HEK293 (cell line): ENCODE measurements around the gene LMNA.

Source experiments
- HOXA7 ChIP-seq: sonication (generic); formaldehyde crosslinking; IDR thresholded peaks from 2 replicates; pipeline ENCODE4 v1.8.1; 2022; ENCODE audit warnings: missing genetic modification reagents, borderline replicate concordance
- ZNF121 ChIP-seq: fragments of 450-650 bp; formaldehyde crosslinking; IDR thresholded peaks from 2 replicates; pipeline ENCODE4 v1.5.1; 2016; ENCODE audit warnings: missing biosample characterization, missing genetic modification characterization
- ZNF274 ChIP-seq, 2 experiments: fragments of 200-500 bp in 1 of 2; fragments of 450-650 bp in 1 of 2; sonication (Bioruptor generic) in 1 of 2; formaldehyde crosslinking in 1 of 2; IDR thresholded peaks; 2 replicates each; pipeline versions ENCODE4 v1.5.1 to v1.6.1; 2014 to 2016; ENCODE audit warnings: borderline replicate concordance in 1 of 2, inconsistent platforms in 1 of 2, low read length in 1 of 2, missing biosample characterization in 1 of 2, missing genetic modification characterization in 1 of 2
- ZNF302 ChIP-seq: fragments of 450-650 bp; formaldehyde crosslinking; IDR thresholded peaks from 2 replicates; pipeline ENCODE4 v1.5.1; 2016; ENCODE audit warnings: missing biosample characterization, missing genetic modification characterization, low read depth
- ZNF561 ChIP-seq: fragments of 450-650 bp; IDR thresholded peaks from 2 replicates; pipeline ENCODE4 v1.5.1; 2018; ENCODE audit warnings: missing biosample characterization, missing genetic modification characterization, borderline replicate concordance
- ZNF571 ChIP-seq: fragments of 450-650 bp; formaldehyde crosslinking; IDR thresholded peaks from 2 replicates; pipeline ENCODE4 v1.5.0; 2017; ENCODE audit warnings: missing biosample characterization, missing genetic modification characterization
- ZNF629 ChIP-seq: fragments of 450-650 bp; formaldehyde crosslinking; IDR thresholded peaks from 2 replicates; pipeline ENCODE4 v1.5.1; 2017; ENCODE audit warnings: missing biosample characterization, missing genetic modification characterization
- ZNF707 ChIP-seq: fragments of 450-650 bp; formaldehyde crosslinking; IDR thresholded peaks from 2 replicates; pipeline ENCODE4 v1.5.1; 2016; ENCODE audit warnings: missing biosample characterization, missing genetic modification characterization
- ZNF76 ChIP-seq: fragments of 450-650 bp; formaldehyde crosslinking; IDR thresholded peaks from 2 replicates; pipeline ENCODE4; 2016; ENCODE audit warnings: low read depth, missing biosample characterization, missing genetic modification characterization, borderline replicate concordance
- ZSCAN4 ChIP-seq: fragments of 450-650 bp; formaldehyde crosslinking; IDR thresholded peaks from 2 replicates; pipeline ENCODE4 v1.5.1; 2017; ENCODE audit warnings: missing biosample characterization, missing genetic modification characterization
- TF ChIP-seq, protein P1 (sequence below): fragments of 450-650 bp; formaldehyde crosslinking; IDR thresholded peaks from 2 replicates; pipeline ENCODE4 v1.5.1; 2017; ENCODE audit warnings: missing biosample characterization, missing genetic modification characterization
- TF ChIP-seq, protein P2 (sequence below): fragments of 450-650 bp; formaldehyde crosslinking; IDR thresholded peaks from 2 replicates; pipeline ENCODE4 v1.5.1; 2016; ENCODE audit warnings: missing biosample characterization, missing genetic modification characterization
- TF ChIP-seq, protein P3 (sequence below): fragments of 450-650 bp; formaldehyde crosslinking; conservative IDR thresholded peaks from 2 replicates; pipeline ENCODE4 v1.5.1; 2016; ENCODE audit warnings: low read depth, missing biosample characterization, missing genetic modification characterization

DNA sequence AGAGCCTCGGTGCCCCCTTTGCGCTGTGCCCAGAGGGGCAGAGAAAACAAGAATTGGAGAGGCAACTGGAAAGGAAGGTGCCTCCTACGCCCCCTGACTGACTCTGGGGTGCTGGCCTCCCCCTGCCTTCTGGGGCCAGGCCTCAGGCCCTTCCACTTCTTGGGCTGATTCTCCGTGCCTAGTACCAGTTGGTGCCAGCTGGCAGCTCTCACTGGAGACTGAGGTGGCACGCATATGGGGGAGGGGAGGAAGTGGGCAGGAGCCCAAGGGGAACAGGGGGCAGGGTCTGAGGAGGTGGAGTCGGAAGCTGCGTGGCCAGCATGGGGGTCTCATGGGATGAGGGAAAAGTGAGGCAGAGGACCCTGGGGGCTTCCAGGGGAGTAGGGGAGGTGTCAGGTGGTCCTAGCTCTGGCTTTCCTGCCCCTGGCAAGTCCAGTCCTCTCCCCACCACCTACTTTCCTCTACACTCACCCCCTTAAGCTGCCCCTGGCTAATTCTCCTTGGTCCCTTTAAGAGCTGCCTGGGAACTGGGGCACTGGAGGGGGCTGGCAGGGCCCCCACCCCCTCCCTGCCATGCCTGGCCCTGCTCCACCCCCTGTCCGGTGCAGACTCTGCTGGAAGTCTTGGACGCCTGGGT lies 32.4 kb downstream of the LMNA start:
- TF ChIP-seq, protein P1, sequence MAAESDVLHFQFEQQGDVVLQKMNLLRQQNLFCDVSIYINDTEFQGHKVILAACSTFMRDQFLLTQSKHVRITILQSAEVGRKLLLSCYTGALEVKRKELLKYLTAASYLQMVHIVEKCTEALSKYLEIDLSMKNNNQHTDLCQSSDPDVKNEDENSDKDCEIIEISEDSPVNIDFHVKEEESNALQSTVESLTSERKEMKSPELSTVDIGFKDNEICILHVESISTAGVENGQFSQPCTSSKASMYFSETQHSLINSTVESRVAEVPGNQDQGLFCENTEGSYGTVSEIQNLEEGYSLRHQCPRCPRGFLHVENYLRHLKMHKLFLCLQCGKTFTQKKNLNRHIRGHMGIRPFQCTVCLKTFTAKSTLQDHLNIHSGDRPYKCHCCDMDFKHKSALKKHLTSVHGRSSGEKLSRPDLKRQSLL (tag by site-specific recombination) = no peak
- TF ChIP-seq, protein P2, sequence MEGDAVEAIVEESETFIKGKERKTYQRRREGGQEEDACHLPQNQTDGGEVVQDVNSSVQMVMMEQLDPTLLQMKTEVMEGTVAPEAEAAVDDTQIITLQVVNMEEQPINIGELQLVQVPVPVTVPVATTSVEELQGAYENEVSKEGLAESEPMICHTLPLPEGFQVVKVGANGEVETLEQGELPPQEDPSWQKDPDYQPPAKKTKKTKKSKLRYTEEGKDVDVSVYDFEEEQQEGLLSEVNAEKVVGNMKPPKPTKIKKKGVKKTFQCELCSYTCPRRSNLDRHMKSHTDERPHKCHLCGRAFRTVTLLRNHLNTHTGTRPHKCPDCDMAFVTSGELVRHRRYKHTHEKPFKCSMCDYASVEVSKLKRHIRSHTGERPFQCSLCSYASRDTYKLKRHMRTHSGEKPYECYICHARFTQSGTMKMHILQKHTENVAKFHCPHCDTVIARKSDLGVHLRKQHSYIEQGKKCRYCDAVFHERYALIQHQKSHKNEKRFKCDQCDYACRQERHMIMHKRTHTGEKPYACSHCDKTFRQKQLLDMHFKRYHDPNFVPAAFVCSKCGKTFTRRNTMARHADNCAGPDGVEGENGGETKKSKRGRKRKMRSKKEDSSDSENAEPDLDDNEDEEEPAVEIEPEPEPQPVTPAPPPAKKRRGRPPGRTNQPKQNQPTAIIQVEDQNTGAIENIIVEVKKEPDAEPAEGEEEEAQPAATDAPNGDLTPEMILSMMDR (tag by site-specific recombination) = no peak
- TF ChIP-seq ZSCAN4 (tag by site-specific recombination) (no peak), ZNF274 (IDR thresholded peaks at IDR 0.05; ENCODE audit: low read length) (no peak), ZNF274 (tag by site-specific recombination; IDR thresholded peaks at IDR 0.05; ENCODE audit: borderline replicate concordance) (no peak), ZNF571 (tag by site-specific recombination) (no peak), ZNF121 (tag by site-specific recombination) (no peak), ZNF76 (no peak), ZNF629 (tag by site-specific recombination) (no peak), ZNF561 (no peak), HOXA7 (no peak), ZNF707 (tag by site-specific recombination) (no peak), ZNF302 (tag by site-specific recombination) (no peak)
- TF ChIP-seq, protein P3, sequence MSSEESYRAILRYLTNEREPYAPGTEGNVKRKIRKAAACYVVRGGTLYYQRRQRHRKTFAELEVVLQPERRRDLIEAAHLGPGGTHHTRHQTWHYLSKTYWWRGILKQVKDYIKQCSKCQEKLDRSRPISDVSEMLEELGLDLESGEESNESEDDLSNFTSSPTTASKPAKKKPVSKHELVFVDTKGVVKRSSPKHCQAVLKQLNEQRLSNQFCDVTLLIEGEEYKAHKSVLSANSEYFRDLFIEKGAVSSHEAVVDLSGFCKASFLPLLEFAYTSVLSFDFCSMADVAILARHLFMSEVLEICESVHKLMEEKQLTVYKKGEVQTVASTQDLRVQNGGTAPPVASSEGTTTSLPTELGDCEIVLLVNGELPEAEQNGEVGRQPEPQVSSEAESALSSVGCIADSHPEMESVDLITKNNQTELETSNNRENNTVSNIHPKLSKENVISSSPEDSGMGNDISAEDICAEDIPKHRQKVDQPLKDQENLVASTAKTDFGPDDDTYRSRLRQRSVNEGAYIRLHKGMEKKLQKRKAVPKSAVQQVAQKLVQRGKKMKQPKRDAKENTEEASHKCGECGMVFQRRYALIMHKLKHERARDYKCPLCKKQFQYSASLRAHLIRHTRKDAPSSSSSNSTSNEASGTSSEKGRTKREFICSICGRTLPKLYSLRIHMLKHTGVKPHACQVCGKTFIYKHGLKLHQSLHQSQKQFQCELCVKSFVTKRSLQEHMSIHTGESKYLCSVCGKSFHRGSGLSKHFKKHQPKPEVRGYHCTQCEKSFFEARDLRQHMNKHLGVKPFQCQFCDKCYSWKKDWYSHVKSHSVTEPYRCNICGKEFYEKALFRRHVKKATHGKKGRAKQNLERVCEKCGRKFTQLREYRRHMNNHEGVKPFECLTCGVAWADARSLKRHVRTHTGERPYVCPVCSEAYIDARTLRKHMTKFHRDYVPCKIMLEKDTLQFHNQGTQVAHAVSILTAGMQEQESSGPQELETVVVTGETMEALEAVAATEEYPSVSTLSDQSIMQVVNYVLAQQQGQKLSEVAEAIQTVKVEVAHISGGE (tag by site-specific recombination) = no peak
